ENCODE results near the gene BICD1.
A peak's percentile ranks its signal among the peaks of the same experiment; 100 is the strongest.

BICD1 gene

GRCh38 chr12:32281098-32281497, 174.5 kb downstream of the BICD1 start:
- DNase-seq (ENCODE audit: low read depth in 2 of 2): no peak

- DNase-seq (ENCODE audit: low read depth in 2 of 2): no peak
These were observed 177.9 kb downstream of the BICD1 start for GRCh38 chr12:32284561-32284960.

GRCh38 chr12:32285021-32285420, 178.4 kb downstream of the BICD1 start:
- DNase-seq (ENCODE audit: low read depth in 2 of 2): no peak

GRCh38 chr12:32285489-32285888, 178.8 kb downstream of the BICD1 start:
- no peak for DNase-seq (ENCODE audit: low read depth in 2 of 2)

GRCh38 chr12:32290411-32290810, 183.8 kb downstream of the BICD1 start:
- DNase-seq (ENCODE audit: low read depth in 2 of 2): no peak

- no peak for DNase-seq (ENCODE audit: low read depth in 2 of 2)
These were observed 185.5 kb downstream of the BICD1 start for GRCh38 chr12:32292151-32292550.

- no peak for DNase-seq (ENCODE audit: low read depth in 2 of 2)
These were observed 187.3 kb downstream of the BICD1 start for GRCh38 chr12:32293808-32294419.

GRCh38 chr12:32296567-32296966, 189.9 kb downstream of the BICD1 start:
- no peak for DNase-seq (ENCODE audit: low read depth in 2 of 2)

- DNase-seq (ENCODE audit: low read depth in 2 of 2): no peak
These were observed 192.3 kb downstream of the BICD1 start for GRCh38 chr12:32298917-32299316.

GRCh38 chr12:32301216-32301615, 194.6 kb downstream of the BICD1 start:
- DNase-seq (ENCODE audit: low read depth in 2 of 2): no peak

GRCh38 chr12:32302218-32303173, 195.8 kb downstream of the BICD1 start:
- no peak for DNase-seq (ENCODE audit: low read depth in 2 of 2)

- no peak for DNase-seq (ENCODE audit: low read depth in 2 of 2)
These were observed 196.5 kb downstream of the BICD1 start for GRCh38 chr12:32303174-32303549.

GRCh38 chr12:32305163-32305562, 198.5 kb downstream of the BICD1 start:
- peak in 1 of 2 donors; percentile 21 for DNase-seq (ENCODE audit: low read depth in 2 of 2)

GRCh38 chr12:32307326-32307725, 200.7 kb downstream of the BICD1 start:
- DNase-seq (ENCODE audit: low read depth in 2 of 2): no peak

GRCh38 chr12:32309811-32310736, 203.4 kb downstream of the BICD1 start:
- no peak for DNase-seq (ENCODE audit: low read depth in 2 of 2)

- no peak for DNase-seq (ENCODE audit: low read depth in 2 of 2)
These were observed 205.5 kb downstream of the BICD1 start for GRCh38 chr12:32312049-32312670.

GRCh38 chr12:32322354-32322753, 215.7 kb downstream of the BICD1 start:
- no peak for DNase-seq (ENCODE audit: low read depth in 2 of 2)

GRCh38 chr12:32331133-32331532, 224.5 kb downstream of the BICD1 start:
- DNase-seq (ENCODE audit: low read depth in 2 of 2): no peak

- no peak for DNase-seq (ENCODE audit: low read depth in 2 of 2)
These were observed 225.8 kb downstream of the BICD1 start for GRCh38 chr12:32332446-32332845.

GRCh38 chr12:32334371-32334777, 227.7 kb downstream of the BICD1 start:
- no peak for DNase-seq (ENCODE audit: low read depth in 2 of 2)

- DNase-seq (ENCODE audit: low read depth in 2 of 2): no peak
These were observed 229.6 kb downstream of the BICD1 start for GRCh38 chr12:32336261-32336660.

- DNase-seq (ENCODE audit: low read depth in 2 of 2): no peak
These were observed 236.8 kb downstream of the BICD1 start for GRCh38 chr12:32343496-32343895.
